Hepatocyte (in vitro differentiated cells): ENCODE results near the gene VPS16. TPM values are rescaled to one million over a fixed set of nuclear protein-coding genes. Genes with fewer than 3 reads are reported as not detected.

Source experiments
- DNase-seq: peaks from one replicate; pipeline ENCODE4 v3.0.0-alpha.2; 2016; ENCODE audit warnings: low spot score
- H2AFZ ChIP-seq: fragments of 200-600 bp; sonication (generic); 2 replicates; pipeline ENCODE4 v1.6.0; 2016; ENCODE audit warnings: antibody characterized with exemption, mild to moderate bottlenecking
- H3K27ac ChIP-seq: fragments of 200-600 bp; sonication (generic); 2 replicates; pipeline ENCODE4 v1.5.1; 2016; ENCODE audit warnings: mild to moderate bottlenecking
- H3K27me3 ChIP-seq: fragments of 200-600 bp; sonication (generic); 2 replicates; pipeline ENCODE4 v1.6.1; 2016
- H3K36me3 ChIP-seq: fragments of 200-600 bp; sonication (generic); replicated peaks from 2 replicates; pipeline ENCODE4 v1.5.1; 2016; ENCODE audit warnings: low read depth; ENCODE audit not compliant: insufficient read depth
- H3K4me1 ChIP-seq: fragments of 200-600 bp; sonication (generic); 2 replicates; pipeline ENCODE4 v1.5.1; 2016; ENCODE audit warnings: mild to moderate bottlenecking, moderate library complexity; ENCODE audit not compliant: insufficient read depth
- H3K4me2 ChIP-seq: fragments of 200-600 bp; sonication (generic); 2 replicates; pipeline ENCODE4 v1.6.0; 2016
- H3K4me3 ChIP-seq: fragments of 200-600 bp; sonication (generic); 2 replicates; pipeline ENCODE4 v1.5.1; 2016; ENCODE audit warnings: mild to moderate bottlenecking
- H3K79me2 ChIP-seq: fragments of 200-600 bp; sonication (generic); 2 replicates; pipeline ENCODE4 v1.6.0; 2017; ENCODE audit warnings: mild to moderate bottlenecking
- H3K9me2 ChIP-seq: fragments of 200-600 bp; sonication (generic); replicated peaks from 2 replicates; pipeline ENCODE4 v1.6.0; 2017; ENCODE audit warnings: mild to moderate bottlenecking; ENCODE audit not compliant: insufficient read depth
- H3K9me3 ChIP-seq: fragments of 200-600 bp; sonication (generic); 2 replicates; pipeline ENCODE4 v1.5.1; 2016; ENCODE audit warnings: low read depth, mild to moderate bottlenecking
- H4K20me1 ChIP-seq: fragments of 200-600 bp; sonication (generic); 2 replicates; pipeline ENCODE4 v1.6.0; 2016; ENCODE audit warnings: mild to moderate bottlenecking; ENCODE audit not compliant: insufficient read depth, poor library complexity, severe bottlenecking
- CTCF ChIP-seq: fragments of 200-600 bp; sonication (generic); IDR thresholded peaks from 2 replicates; pipeline ENCODE4 v1.5.1; 2016; ENCODE audit warnings: antibody characterized with exemption, mild to moderate bottlenecking; ENCODE audit not compliant: poor library complexity
- EZH2 ChIP-seq: fragments of 200-600 bp; sonication (generic); IDR thresholded peaks from 2 replicates; pipeline ENCODE4 v1.6.1; 2016; ENCODE audit warnings: antibody characterized with exemption, mild to moderate bottlenecking, borderline replicate concordance
- EZH2phosphoT487 ChIP-seq: fragments of 200-600 bp; sonication (generic); IDR thresholded peaks from one replicate; pipeline ENCODE4 v1.6.1; 2018; ENCODE audit warnings: antibody characterized with exemption, mild to moderate bottlenecking, low read depth, moderate library complexity; ENCODE audit not compliant: unreplicated experiment, severe bottlenecking
- WGBS: methylation state at CpG from one replicate; pipeline ENCODE4 v1.1.6; 2016; ENCODE audit warnings: low lambda C conversion rate; ENCODE audit errors: missing lambda C conversion rate; 5-methylcytosine and 5-hydroxymethylcytosine counted together
- polyA plus RNA-seq: library from polyadenylated mRNA; unstranded; fragments of >200 nt; fragmentation: Nextera tagmentation; extraction: Ambion mirVana; gene quantifications from 2 replicates; pipeline ENCODE4 v1.2.1, GENCODE V29; 2016
- total RNA-seq: library from RNA; depleted of rRNA; stranded (reverse); fragments of >200 nt; gene quantifications from 2 replicates; pipeline ENCODE4 v1.2.3, GENCODE V29; 2014

Gene VPS16
- total and polyA plus RNA-seq, 2 experiments from 2014 or later = 34.6 to 42.9 TPM

GRCh38 chr20:2797136-2797983 lies 43.2 kb upstream of the VPS16 start:
- Histone ChIP-seq H3K27me3 (peaks cover 27% of the 10 kb centered on the region), H3K79me2 (no peaks in the 10 kb centered on the region), H3K9me2 (no peaks in the 10 kb centered on the region), H3K4me2 (no peak overlapping the region), H3K9me3 (no peaks in the 10 kb centered on the region), H3K36me3 (no peaks in the 10 kb centered on the region), H3K4me1 (peaks cover 3% of the 10 kb centered on the region), H4K20me1 (no peaks in the 10 kb centered on the region), H3K4me3 (no peak overlapping the region), H2AFZ (no peak overlapping the region), H3K27ac (no peak overlapping the region)
- 90% methylated on average over 16 of the region's 16 CpGs for WGBS
- TF ChIP-seq EZH2 (no peak), CTCF (no peak), EZH2phosphoT487 (no peak)
- no peak for DNase-seq

- Histone ChIP-seq H3K27ac (no peak overlapping the region), H3K9me2 (no peaks in the 10 kb centered on the region), H3K36me3 (no peaks in the 10 kb centered on the region), H3K9me3 (no peaks in the 10 kb centered on the region), H3K4me1 (peaks cover 3% of the 10 kb centered on the region), H4K20me1 (no peaks in the 10 kb centered on the region), H3K79me2 (no peaks in the 10 kb centered on the region), H3K4me2 (no peak overlapping the region), H2AFZ (no peak overlapping the region), H3K4me3 (no peak overlapping the region), H3K27me3 (peaks cover 36% of the 10 kb centered on the region)
- TF ChIP-seq CTCF (no peak), EZH2phosphoT487 (no peak), EZH2 (no peak)
- no peak for DNase-seq
- WGBS = 92% methylated on average over 19 of the region's 19 CpGs
Observed at GRCh38 chr20:2798095-2798805, 42.3 kb upstream of the VPS16 start.

GRCh38 chr20:2798814-2799213 lies 41.7 kb upstream of the VPS16 start:
- Histone ChIP-seq H3K9me3 (no peaks in the 10 kb centered on the region), H2AFZ (no peak overlapping the region), H3K4me2 (peak overlapping the region; percentile 81), H4K20me1 (no peaks in the 10 kb centered on the region), H3K27me3 (peaks cover 41% of the 10 kb centered on the region), H3K4me1 (peaks cover 3% of the 10 kb centered on the region), H3K79me2 (no peaks in the 10 kb centered on the region), H3K36me3 (no peaks in the 10 kb centered on the region), H3K9me2 (no peaks in the 10 kb centered on the region), H3K27ac (no peak overlapping the region), H3K4me3 (no peak overlapping the region)
- 83% methylated on average over 6 of the region's 6 CpGs for WGBS
- no peak for DNase-seq
- TF ChIP-seq EZH2phosphoT487 (no peak), EZH2 (no peak), CTCF (no peak)
